Measurements from ENCODE around the gene GSG1L2.

GSG1L2 gene

GRCh38 chr17:9824797-9825338 lies 3.0 kb upstream of the GSG1L2 start:
- DNase-seq: no peak

DNA sequence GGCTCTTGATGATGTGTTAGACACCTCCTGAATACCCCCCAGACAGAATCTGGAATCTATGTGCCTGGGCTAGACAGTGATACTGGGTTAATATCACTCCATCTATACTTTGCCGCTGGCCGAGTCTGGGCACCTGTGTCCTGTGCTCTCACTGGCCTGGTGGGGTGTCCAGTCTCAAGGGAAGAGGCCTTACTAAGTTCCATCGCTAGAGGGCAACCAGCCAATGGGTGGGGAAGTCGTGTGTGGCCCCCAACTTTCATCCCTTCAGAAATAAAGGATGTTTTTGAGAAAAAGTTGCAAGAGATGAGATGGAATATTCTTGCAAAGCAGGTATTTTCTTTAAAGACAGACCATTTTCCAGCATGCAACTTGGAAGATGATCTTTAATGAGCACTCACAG lies 2.2 kb upstream of the GSG1L2 start:
- DNase-seq: no peak

GRCh38 chr17:9820448-9820847 lies 1.4 kb downstream of the GSG1L2 start:
- no peak for DNase-seq

GRCh38 chr17:9818760-9819159 lies 3.1 kb downstream of the GSG1L2 start:
- no peak for DNase-seq

- DNase-seq: no peak
These were observed 4.8 kb downstream of the GSG1L2 start for GRCh38 chr17:9817086-9817485.

DNA sequence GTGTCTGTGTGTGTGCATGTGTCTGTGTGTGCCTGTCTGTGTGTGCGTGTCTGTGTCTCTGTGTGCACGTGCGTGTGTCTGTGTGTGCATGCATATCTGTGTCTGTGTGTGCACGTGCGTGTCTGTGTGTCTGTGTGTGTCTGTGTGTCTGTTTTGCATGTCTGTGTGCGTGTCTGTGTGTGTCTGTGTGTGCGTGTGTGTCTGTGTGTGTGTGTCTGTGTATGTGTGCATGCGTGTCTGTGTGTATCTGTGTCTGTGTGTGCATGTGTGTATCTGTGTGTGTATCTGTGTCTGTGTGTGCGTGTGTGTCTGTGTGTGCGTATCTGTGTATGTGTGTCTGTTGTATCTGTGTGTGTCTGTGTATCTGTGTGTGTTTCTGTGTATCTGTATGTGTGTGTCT lies 5.4 kb downstream of the GSG1L2 start:
- DNase-seq: no peak

DNA sequence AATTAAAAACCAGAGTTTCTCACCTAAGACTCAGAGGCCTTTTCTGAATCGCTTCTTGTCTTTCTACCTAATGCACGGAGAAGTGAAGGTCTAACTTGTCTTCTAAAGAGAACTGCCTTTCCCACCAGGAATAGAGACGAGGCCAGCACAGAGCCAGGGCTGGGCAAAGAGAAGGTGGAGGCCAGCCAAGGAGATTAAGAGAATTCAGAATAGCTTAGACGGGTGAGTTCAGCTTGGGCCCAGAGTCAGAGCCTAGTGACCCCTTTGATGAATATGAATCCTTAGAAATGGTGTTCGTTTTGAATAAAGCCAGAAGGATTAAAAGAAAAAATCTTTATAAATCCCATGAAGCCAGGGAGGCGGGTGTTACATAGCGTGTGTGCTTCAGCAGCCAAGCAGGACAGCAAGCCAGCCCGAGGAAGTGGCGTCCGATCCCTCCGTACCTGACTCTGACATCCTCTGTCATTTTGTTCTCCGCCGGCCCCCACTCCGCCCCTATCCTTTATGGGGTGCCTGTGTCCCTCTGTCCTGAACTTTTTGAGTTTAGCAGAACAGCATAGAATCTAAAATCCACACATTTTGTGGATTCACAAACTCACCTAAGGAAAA lies 7.4 kb downstream of the GSG1L2 start:
- DNase-seq: no peak

- DNase-seq: no peak
These were observed 8.7 kb downstream of the GSG1L2 start for GRCh38 chr17:9813166-9813565.

- no peak for DNase-seq
These were observed 10.3 kb downstream of the GSG1L2 start for GRCh38 chr17:9811537-9811936.

DNA sequence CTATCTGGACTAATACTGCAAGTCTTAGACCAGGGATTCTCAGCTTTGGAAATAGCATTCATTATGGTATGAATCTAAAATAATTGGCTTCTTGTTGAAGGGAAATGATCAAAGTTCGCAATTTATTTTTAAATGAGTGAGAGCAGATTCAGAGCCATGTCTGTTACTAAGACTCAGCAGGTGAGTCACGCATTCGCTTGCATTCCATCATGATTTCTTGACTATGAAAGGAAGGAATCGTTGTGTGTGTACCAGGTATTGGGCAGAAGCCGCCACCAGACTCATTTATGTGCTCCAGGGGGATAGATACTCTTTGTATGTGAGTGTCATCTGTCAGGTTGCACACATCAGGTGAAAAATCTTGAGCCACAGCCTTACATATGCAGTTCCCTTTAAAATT lies 10.8 kb downstream of the GSG1L2 start:
- DNase-seq: no peak

DNA sequence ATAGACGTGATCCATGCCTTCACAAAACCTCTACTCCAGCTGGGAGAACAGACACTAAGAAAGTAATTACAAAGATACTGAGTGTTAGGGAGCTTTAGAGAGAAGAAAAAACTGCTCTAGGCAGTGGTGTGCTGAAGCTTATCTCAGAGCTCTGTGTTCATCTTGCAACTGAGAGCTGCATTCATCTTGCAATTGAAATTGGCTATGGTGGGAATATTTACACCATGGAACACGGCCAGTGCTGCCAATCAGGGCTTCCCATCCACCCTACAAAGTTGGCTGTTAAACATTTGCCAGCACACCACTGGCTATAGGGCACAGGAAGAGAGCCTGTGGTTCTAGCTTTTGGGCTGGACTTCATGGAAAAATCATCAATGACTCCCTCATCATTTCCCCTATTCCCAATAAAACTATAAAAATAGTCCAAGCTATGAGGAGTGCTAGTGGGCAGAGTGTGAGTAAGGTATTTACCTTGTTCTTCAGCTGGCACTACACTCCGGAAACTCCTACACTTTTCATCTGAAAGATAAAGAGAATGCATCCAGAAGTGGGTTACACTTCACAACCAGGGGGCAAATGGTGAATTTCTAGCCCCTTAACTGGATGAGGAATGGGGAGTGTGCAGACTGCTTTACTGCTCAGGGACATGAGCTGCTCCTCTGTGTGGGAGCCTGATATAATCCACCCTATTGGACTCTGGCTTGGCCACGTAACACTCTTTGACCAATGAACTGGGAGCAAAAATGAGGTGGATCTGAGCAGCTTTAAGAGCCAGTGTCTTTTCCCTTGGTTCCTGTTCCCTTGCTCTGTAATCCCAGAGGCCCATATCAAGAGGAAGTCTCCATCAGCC lies 11.6 kb downstream of the GSG1L2 start:
- no peak for DNase-seq

DNA sequence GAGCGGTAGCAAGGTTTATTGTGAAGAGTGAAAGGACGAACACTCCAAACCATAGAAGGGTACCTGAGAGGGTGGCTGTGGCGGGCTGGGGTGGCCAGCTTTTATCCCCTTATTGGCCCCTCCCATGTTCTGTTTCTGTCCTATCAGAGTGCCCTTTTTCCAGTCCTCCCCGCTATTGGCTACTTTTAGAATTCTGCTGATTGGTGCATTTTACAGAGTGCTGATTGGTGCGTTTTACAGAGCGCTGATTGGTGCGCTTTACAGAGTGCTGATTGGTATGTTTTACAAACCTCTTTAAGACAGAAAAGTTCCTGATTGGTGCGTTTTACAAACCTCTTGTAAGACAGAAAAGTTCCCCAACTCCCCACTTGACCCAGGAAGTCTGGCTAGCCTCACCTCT lies 12.5 kb downstream of the GSG1L2 start:
- DNase-seq: no peak

GRCh38 chr17:9806699-9807098 lies 15.2 kb downstream of the GSG1L2 start:
- DNase-seq: no peak

- no peak for DNase-seq
These were observed 16.1 kb downstream of the GSG1L2 start for GRCh38 chr17:9805769-9806168.

GRCh38 chr17:9802697-9803096 lies 19.2 kb downstream of the GSG1L2 start:
- DNase-seq: no peak

- no peak for DNase-seq
These were observed 19.6 kb downstream of the GSG1L2 start for GRCh38 chr17:9802294-9802693.

GRCh38 chr17:9801505-9801904 lies 20.4 kb downstream of the GSG1L2 start:
- DNase-seq: no peak

DNA sequence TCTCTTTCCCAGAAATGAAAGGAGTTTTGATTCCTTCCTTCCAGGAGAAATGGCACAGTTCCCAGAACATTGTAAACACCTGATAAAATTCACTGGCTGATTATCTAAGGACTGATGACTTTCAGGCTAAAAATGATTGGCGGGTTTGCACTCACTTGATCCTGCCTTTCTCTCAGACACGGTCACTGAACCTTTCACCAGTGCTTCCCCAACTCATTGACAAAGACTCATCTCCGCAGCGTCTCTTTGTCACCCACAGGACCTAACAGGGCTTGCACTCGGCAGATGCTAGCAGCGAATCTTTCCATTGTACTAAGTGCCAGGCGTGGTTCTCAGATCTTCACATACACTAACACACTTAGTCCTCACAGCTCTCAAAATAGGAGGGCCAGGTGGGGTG lies 23.2 kb downstream of the GSG1L2 start:
- DNase-seq: no peak

DNA sequence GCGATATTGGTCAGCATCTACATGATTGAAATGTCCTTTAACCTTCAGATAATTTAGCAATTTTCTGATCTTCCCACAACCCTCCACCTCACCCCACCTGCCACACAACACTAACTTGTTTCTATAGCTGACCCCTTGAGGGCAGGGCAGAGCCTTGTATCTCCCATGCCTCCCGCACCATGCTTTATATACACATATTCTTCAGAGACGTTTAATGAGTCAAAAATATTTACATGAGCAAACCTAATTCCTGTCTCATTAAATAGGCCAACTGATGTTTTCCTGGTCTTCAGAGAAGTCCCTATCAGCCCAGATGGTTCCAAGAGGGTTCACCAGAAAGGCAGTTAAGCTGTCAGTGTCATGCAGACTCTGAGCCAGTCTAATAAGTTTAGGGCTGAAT lies 23.9 kb downstream of the GSG1L2 start:
- DNase-seq: no peak

- DNase-seq: no peak
These were observed 29.6 kb downstream of the GSG1L2 start for GRCh38 chr17:9792181-9792840.

- DNase-seq: no peak
These were observed 30.7 kb downstream of the GSG1L2 start, which contains the start of gene DHRS7C for GRCh38 chr17:9790889-9791876. DHRS7C (minus strand) TSS chr17:9791592; CDS start chr17:9791284, 308 bp downstream.

GRCh38 chr17:9790316-9790715 lies 31.6 kb downstream of the GSG1L2 start:
- DNase-seq: no peak

Measured in activated CD8-positive, alpha-beta memory T cell treated with anti-CD3 and anti-CD28 coated beads, Interleukin-2, amount 50 U/mL, for 48 hours (primary cell).